ENCODE data around the gene IFIH1.

IFIH1 gene

DNA sequence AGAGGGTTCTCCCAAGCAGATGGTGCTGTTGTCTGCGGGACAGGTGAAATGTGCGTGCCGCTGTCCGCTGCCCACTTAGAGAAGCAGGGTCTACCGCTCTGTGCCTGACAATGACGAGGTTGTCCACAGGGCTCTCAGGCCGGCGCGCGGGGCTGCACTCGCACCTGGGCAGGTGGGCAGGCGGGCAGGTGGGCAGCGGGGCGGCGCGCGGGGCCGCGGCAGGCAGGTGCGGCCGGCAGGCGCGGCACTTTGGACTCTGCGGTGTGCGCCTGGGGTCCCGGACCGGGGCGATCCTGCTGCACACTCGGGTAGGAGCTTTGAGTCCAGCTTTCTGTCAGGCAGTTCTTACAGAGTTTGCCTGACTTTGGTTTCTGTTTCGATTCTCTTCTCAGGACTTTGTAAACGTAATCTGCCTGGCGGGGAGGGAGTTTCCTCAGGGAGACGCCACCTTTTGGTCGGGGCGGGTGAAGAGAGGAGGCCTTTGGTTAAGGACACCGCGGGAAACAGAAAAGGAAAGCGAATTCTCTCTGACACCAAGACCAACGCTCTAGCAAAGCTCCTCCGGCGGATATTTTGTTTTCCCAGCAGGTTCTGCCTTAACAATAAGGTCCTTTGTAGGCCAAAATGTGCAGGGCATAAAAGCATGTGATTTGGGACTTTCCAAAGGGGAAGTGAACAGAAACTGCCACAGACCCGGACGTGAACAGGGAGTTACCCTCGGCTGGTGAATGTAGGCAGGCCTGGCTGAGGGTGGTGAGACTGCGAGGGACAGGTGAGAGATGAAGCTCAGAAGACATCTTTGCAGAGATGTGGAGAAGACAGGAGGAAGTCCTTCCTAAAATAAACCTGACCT is at the start of gene IFIH1:
IFIH1 (minus strand) TSS at position 357 of the 853 bp plus-strand sequence. CDS start 377 bp downstream, outside the sequence.
- DNase-seq: peak; percentile 79

DNA sequence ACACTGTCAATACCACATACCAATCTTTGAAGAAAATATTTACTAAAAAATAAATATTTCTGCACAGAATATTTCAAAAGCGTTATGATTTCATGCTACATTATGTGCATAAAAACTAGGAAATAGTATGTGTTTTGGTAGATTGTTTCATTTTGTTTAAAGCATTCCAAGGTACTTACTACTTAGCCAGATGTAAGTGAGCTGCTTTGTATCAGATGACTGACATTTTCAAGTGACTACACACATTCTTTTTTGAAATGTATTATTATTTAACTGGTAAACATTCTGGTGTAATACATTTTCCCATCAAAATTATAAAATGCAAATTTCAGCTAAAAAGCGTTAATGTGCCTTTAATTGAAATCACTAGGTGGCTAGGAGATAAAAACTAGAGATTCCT is 46.9 kb upstream of the IFIH1 start:
- DNase-seq: no peak

DNA sequence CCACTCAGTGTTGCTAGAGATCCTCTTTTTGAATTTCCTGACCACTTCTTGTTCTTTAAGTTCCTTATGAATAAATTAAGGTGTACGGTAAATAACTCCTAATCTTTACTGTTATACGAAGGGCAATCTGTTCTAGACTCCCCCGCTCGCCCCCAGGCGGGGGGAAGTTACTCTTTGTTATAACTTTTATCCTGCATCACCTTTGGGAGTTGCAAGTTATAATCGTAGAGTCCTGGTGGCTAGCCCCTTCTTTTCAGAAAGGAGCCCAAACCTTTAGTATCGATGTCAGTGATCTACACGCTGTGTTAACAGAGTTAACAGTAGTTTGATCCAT is 26.1 kb upstream of the IFIH1 start:
- peak; percentile 6 for DNase-seq

DNA sequence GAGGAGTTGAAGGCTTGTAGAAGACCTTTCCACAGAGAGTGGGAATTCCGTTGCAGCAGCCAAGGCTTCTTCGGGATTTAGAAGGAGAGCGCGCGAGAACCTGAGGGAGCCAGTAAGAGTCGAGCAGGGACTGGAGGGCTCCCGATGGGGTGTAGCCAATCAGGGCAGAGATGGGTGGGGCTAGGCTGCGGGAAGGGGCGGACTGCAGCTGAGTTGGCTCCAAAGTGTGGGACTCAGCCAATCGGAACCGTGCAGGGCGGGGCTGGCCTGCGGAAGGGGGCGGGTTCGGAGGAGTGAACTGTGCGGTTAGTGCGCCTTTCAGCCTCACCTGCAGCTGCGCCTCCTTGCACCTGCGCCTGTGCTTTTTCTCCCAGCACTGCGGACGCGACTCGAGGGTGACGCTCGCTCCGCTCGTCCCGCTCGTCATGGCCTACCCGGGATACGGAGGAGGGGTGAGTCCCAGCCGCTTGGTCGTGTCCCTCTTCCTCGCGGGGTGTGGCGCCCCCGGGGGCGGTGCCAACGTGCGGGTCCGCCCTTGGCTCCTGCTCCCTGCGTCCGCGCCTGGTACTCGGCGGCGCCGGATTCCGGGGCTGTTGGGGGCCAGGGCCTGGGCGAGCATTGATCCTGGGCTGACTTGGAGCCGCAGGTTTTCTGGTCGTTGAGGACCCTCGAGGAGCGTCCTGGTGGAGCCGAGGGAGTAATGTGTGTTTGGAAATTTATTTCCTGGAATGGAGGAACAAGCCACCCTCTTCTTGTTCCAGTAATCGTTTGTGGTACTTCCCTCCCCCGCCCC is 25.5 kb upstream of the IFIH1 start, which contains the start of gene GCA:
GCA (plus strand) TSS at position 309 of the 793 bp plus-strand sequence; CDS start at position 426, 117 bp downstream.
- DNase-seq: peak; percentile 99

DNA sequence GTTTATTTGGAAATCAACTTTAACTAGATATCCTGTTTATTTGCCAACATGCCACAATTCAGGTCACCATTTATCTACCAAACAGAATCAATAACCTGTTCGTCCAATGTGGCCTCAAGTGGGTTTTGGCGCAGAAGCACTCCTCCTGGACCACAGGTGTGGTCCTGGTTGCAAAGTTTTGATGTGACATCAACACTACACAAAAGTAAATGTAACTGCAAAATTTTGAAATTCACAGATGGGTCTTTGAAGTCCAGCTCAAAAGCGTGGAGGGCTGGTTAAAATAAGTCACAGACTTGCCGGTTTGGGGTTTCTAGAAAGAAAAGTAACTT is 25.0 kb upstream of the IFIH1 start:
- no peak for DNase-seq

DNA sequence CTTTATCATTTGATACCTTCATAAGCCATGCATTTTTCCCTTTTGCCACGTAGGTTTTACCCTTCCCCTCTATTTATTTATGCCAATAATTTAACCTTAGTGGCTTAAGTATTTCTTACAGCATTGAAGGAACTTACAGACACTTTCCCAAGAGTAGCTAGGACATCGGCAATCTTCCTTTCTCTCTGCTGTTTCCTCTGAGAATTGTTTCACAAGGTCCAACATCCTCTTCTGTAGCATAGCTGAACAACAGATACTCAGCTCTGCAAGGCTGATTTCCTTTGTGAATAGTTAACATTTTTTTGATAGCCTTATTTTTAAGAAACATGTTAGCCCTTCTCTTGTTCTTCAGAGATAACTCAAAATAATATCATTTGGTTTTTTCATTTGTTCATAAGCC is 24.4 kb upstream of the IFIH1 start:
- DNase-seq: no peak

DNA sequence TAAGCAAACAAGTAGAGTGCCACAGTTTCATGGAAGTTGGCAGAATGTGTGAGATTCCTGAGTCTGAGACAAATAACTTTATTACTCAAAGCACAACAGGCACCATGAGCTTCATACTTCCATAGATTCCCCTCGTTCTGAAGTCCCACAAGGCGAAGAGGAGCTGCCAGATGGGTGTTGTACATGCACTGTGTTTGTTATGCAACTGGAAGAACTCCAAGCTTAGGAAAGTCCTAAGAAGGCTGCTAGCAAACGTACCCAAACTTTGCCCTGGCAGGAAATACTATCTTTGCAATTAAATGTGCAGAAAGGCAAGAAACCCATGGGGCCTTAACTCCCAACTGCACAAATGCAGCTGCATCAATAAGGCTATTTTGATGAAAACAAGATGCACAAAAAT is 23.8 kb upstream of the IFIH1 start:
- no peak for DNase-seq

DNA sequence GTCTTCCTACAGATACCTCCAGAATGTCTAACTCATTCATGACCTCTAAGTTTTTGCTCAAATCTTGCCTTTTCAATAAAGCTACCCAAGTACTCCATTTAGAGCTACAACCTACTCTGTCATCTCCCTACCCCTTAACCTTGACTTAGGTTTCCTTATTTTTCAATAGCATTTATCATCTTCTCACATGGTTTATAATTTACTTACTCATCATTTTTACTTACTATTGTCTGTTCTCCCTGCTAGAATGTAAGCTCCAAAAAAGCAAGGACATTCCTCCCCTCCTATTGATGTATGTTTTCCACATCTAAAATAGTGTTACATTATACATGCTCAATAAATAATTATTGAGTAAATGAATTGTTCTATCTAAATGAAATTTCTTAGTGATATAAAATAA is 22.3 kb upstream of the IFIH1 start:
- no peak for DNase-seq

DNA sequence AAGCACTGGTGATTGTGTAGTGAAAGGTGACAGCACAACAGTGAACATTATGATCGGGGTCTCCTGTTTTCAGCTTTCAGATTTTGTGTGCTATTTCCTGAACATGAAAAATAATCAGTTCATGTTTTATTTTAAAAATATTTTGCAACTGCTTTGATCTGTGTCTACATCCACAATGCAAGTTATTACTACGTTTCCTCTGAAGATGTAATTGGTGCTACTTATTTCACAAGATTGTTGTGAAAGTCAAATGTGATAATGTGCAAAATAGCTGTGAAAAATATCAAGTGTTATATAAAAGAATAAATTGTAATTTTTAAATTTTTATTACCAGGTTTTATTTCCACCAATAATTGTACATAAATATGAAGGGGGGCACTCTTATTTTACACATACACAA is 19.4 kb upstream of the IFIH1 start:
- no peak for DNase-seq

DNA sequence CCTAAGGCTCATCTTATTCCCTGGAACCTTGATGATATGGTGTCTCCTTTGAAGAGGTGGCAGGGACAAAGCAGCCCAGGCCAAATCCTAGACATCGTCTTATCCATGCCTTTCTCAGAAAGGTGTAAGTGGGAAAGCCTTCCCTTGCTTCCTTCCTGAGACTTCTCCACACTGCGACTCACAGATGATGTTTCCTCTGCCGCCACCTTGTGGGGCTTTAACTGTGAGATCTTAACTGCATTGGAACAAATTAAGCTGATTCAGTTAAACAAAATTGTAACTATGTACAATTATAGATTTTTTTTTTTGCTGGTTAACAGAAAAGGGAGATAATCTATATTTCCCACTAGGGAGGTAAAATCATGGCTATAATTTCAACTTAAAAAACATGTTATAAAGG is 15.5 kb upstream of the IFIH1 start:
- peak; percentile 7 for DNase-seq

DNA sequence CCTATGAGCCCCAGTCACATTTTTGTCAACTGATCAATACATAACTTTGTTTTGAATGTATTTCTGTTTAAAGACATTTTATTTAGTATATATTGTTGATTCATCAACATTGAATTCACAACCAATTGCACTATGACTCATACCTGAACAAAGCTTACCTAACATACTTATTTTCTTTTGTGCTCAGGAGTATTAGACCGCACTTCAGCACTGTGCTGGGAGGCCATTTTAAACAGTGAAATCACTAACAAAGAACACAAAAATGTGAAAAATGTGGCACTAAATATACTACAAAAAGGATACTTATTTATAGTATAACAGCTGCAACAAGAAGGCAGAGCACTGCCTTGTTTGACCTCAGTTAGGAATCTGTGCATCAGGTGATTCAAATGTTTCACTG is 12.4 kb upstream of the IFIH1 start:
- no peak for DNase-seq

DNA sequence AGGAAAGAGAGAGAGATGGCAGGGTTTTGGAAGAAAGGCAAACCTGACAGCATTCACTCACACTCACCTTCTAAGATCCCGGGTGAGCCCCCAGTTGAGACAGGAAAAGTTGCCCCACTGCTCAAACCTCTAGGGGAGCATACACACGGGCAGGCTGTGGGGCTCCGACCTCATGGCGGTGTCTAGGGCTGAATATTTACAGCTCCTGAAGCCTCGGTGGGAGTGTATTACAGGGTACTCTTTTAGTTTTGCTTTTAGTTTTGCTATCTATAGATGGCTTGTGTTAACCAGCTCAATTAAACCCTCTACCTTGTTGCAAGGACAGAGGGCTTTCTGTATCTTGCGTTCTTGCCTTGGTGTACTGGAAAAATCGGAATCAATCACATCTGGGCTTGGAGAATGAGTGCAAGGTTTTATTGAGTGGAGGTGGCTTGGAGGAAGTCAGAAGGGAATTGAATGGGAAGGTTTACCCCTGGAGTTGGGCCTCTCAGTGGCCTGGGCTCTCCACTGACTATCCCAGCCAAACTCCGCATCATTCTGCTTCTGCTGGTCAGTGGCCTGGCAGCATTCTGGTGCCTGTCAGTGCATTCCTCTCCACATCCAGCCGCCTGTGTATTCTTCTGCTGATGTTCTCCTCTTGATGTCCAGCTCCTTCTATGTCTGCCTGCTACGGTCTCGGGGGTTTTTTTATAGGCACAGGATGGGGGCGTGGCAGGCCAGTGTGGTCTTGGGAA is 10.1 kb upstream of the IFIH1 start:
- no peak for DNase-seq

DNA sequence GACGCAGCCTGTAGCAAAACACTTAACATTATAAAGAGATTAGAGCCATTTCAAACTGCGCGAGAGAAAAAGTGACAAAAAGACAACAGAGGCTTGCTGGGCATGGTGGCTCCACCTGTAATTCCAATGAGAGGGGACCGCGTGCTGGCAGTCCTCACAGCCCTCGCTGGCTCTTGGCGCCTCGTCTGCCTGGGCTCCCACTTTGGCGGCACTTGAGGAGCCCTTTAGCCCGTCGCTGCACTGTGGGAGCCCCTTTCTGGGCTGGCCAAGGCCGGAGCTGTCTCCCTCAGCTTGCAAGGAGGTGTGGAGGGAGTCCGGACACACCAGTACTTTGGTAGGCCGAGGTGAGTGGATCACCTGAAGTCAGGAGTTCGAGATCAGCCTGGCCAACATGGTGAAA is 9.3 kb upstream of the IFIH1 start:
- no peak for DNase-seq

DNA sequence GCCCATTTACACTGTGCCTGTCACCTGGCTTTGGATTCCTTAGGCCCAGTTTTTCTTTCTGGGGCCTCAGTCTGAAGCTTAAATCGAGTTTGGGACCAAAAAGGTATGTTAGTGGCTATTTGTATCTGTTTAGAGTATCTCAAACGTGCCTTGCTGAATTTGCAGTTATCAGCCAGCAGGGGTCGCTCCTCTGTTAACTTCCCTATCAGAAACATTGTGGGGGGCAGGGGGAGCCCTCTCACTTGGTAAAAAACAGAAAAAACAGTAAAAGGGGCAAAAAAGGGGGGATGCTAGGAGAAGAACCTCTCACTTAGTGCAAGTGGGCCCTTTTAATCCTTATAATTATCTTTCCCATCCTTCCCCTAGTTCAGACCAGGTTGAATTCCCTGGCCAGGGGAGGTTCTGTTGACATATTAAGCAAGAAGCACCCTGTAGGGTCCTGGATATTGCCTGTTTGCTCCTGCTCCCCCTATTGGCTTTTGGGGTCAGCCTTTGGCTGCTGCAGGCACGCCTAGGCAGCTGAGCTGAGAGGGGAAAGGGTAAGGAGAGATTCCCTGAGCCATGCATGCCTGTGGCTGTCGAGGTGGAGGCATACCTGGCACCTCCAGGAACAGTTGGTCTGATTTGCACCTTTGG is 8.8 kb upstream of the IFIH1 start:
- peak; percentile 9 for DNase-seq

DNA sequence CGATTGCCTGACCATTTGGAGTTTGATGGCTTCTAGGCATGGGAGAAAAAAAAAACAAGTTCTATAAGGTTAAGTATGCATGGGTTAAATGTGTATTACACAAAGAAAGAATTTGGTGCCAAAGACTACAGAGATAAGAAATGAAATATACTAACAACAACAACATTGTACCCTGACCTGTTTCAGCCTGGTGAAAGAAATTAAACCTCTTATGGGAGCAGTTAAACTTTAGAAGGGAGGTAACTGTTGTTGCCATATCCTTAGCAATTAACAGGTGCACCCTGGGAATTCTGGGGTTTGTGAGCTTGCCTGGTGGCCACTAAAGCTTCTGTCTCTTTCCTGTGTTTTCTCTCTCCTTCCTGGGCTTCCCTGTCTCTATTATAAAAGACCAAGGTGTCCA is 6.5 kb upstream of the IFIH1 start:
- DNase-seq: no peak

DNA sequence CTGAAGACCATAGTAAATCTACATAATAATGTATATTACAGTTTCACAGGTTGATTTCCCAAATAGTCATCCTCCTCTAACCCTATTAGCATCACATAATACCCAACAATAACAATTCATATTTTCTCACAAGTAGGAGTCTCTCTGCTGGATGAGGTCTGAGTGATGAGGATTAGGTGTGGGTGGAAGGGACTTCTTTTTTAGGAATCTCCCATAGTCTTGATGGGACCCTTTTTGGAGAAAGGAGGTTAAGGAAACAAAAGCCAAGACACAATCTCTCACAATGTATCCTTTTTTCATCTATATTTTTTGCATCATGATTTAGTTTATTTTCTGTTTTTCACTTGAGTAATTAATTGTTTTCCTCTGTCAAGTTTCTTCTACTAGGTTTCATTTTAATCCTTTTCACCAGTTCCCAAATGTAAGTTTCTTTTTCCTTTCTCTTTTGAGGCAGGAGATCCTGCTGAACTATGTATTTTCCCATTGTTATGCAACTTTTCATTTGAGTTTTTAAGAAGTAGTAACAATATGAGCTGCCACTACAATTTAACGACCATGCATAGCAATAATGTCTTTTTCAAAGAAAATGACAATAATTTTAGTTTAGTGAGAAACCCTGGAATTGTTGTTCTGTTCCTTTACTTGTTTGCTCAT is 2.5 kb upstream of the IFIH1 start:
- no peak for DNase-seq

DNA sequence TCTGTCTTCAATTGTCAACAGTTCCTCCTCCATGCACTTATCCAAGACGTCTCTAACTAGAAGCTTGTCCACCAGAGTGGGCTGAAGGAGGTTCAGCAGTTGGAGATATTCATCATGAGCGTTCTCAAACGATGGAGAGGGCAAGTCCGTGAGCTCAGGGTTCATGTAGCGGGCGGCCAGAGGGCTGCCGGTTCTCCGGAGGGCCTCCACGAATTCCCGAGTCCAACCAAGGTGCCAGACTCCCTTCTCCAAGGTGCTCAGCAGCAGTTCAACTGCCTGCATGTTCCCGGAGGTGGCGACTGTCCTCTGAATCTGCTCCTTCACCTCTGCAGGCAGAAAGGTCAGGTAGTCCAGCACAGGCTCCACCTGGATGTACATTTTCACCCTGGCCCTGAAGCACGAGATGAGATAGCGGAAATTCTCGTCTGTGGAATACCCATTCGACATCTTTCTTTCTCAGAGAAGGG is 590 bp downstream of the IFIH1 start:
- DNase-seq: peak; percentile 32

DNA sequence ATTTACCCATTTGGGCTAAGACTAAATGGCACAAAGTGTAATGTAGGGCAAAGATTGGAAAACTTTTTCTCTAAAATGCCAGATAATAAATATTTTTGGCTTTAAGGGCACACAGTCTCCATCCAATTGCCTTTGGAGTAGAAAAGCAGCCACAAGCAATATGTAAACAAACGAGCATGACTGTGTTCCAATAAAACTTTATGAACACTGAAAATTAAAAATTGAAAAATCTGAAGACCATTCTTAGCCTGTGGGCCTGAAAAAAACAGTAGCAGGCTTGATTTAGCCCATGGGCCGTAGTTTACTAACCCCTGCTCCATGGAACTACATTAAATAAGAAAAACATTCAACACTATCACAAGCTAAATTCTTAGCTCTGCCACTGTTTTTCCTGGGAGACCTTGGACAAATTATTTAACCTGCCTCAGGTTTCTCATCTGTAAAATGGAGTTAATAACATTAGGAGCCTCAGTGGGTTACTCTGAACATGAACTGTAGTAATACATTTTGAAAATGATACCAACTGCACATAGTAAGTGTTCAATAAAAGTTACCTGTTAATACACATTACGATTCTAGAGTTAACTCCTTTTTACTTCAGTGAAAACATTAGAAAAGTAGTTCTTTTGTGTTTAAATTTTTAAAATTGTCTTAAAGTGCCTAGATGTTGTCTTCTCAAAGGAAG is 1.3 kb downstream of the IFIH1 start:
- no peak for DNase-seq

DNA sequence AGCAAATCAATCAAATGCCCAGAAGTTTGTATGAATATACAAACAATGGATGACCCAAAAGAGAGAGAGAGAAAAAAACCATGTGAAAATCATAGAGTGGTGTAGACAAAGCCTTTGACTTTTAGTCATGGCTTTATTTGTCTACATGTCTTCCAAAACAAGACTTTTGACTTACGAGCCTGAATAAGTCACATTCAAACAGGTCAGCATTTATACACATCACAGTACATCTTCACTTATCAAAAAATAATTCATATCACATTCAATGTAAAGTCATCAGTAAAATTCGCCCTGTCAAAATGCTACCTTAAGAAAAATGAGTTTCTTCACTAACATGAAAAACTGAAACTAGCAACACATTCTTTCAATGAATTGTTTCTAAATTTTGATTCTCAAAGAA is 1.9 kb downstream of the IFIH1 start:
- DNase-seq: no peak

DNA sequence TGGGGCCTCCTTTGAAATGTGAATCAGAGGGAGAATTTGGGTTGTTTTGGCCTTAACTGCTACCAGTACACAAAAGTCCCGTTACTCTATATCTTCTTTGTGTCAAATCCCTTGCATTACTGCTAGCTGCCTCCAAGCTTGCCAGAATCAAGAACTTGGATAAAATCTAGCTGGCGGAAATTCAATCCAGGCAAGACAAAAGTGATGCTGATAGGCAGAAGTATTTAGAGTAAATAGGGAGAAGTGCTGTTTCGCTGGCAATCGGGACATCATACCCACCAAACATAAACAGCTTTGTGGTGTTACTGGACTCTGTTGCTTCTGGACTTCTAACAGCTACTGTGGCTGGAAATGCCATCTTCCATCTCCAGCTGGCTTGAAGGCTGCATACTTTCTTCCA is 2.5 kb downstream of the IFIH1 start:
- DNase-seq: no peak

DNA sequence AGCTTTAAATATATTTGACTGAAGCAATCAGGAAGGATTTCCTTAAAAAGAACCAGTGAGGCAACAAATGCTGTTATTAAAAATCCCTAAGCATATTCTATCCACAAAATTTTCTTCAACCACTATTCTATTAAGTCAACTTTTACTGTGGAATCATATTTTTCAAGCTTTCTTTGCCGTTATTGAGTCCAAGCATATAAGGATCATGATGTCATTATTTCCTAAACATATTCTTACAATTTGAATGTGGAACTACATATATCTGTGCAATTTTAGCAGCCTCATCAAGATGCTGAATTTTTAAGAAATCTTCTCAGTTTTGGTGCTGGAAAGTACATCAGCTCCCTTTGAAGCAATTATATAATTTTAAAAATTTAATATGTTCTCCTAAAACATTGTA is 5.6 kb downstream of the IFIH1 start:
- no peak for DNase-seq

Measured in activated naive CD4-positive, alpha-beta T cell treated with Interleukin-2 at 50 U/mL for 16 hours (primary cell).